DND-41 (cell line): Measurements from ENCODE around the gene LMOD2.

Experiments used
- CTCF ChIP-seq: IDR thresholded peaks from 2 replicates; pipeline ENCODE4 v1.5.1; 2012; ENCODE audit warnings: borderline replicate concordance, low read length, moderate library complexity, mild to moderate bottlenecking; ENCODE audit not compliant: poor library complexity, severe bottlenecking; ENCODE audit errors: extremely low read depth
- EZH2 ChIP-seq: IDR thresholded peaks from 3 replicates; pipeline ENCODE4 v1.6.1; 2012; ENCODE audit warnings: borderline replicate concordance, low read depth, mild to moderate bottlenecking, moderate library complexity, low read length, inconsistent platforms; ENCODE audit not compliant: severe bottlenecking

- no peak for TF ChIP-seq CTCF
- TF ChIP-seq EZH2, result no peak
Measured at GRCh38 chr7:123645516-123645915, 10.2 kb upstream of the LMOD2 start.
